HEK293 (cell line): ENCODE measurements around the gene MADD.
A peak's percentile ranks its signal among the peaks of the same experiment; 100 is the strongest.

ENCODE experiments used
- CTCF ChIA-PET: fragments of 350-600 bp; formaldehyde crosslinking; extraction: SDS; loops from one replicate; lab custom pipeline; 2021; ENCODE audit warnings: antibody characterized with exemption; lab: Yijun Ruan, JAX
- POLR2A ChIA-PET: fragments of 300-600 bp; formaldehyde crosslinking; extraction: SDS; loops from one replicate; lab custom pipeline; 2020; ENCODE audit warnings: antibody characterized with exemption, inconsistent platforms; lab: Yijun Ruan, JAX
- H3K27ac ChIP-seq: fragments of 200-500 bp; sonication (Bioruptor generic); 2 replicates; pipeline ENCODE4 v1.5.1; 2014; ENCODE audit warnings: low read depth, low read length, control low read depth, inconsistent platforms; ENCODE audit errors: extremely low read depth
- H3K36me3 ChIP-seq, 2 experiments: fragments of 200-500 bp in 1 of 2; sonication (Bioruptor generic) in 1 of 2; 1 replicate in 1 of 2; 2 replicates in 1 of 2; pipeline ENCODE4 v1.5.1; 2014 to 2017; ENCODE audit warnings: inconsistent platforms in 2 of 2, low read length in 2 of 2; ENCODE audit not compliant: control insufficient read depth in 2 of 2, insufficient read depth in 1 of 2
- H3K4me1 ChIP-seq: fragments of 200-500 bp; sonication (Bioruptor generic); 2 replicates; pipeline ENCODE4 v1.5.1; 2014; ENCODE audit warnings: mild to moderate bottlenecking, low read length, inconsistent platforms; ENCODE audit not compliant: control insufficient read depth, insufficient read depth
- H3K4me3 ChIP-seq: 2 replicates; pipeline ENCODE4 v1.5.1; 2011; ENCODE audit warnings: low read depth, mild to moderate bottlenecking, control low read depth, low read length, moderate library complexity
- H3K9me3 ChIP-seq: fragments of 200-500 bp; sonication (Bioruptor generic); 2 replicates; pipeline ENCODE4 v1.5.1; 2014; ENCODE audit warnings: low read depth, low read length, inconsistent platforms; ENCODE audit not compliant: control insufficient read depth, insufficient read depth
- SCRT2 ChIP-seq: fragments of 450-650 bp; formaldehyde crosslinking; IDR thresholded peaks from 2 replicates; pipeline ENCODE4 v1.5.1; 2016; ENCODE audit warnings: missing biosample characterization, missing genetic modification characterization
- ZBTB8A ChIP-seq: fragments of 450-650 bp; formaldehyde crosslinking; IDR thresholded peaks from 2 replicates; pipeline ENCODE4 v1.5.1; 2016; ENCODE audit warnings: missing biosample characterization, missing genetic modification characterization
- ZFP3 ChIP-seq: fragments of 450-650 bp; formaldehyde crosslinking; IDR thresholded peaks from 2 replicates; pipeline ENCODE4 v1.5.1; 2016; ENCODE audit warnings: low read depth, missing biosample characterization, missing genetic modification characterization
- ZIC2 ChIP-seq: fragments of 450-650 bp; formaldehyde crosslinking; IDR thresholded peaks from 2 replicates; pipeline ENCODE4 v1.5.1; 2016; ENCODE audit warnings: missing biosample characterization, missing genetic modification characterization
- ZNF184 ChIP-seq: fragments of 450-650 bp; IDR thresholded peaks from 2 replicates; pipeline ENCODE4 v1.5.1; 2018; ENCODE audit warnings: missing biosample characterization, mild to moderate bottlenecking, missing genetic modification characterization
- ZNF266 ChIP-seq: fragments of 450-650 bp; formaldehyde crosslinking; IDR thresholded peaks from 2 replicates; pipeline ENCODE4 v1.5.1; 2016; ENCODE audit warnings: missing biosample characterization, missing genetic modification characterization, low read depth
- ZNF548 ChIP-seq: fragments of 450-650 bp; formaldehyde crosslinking; IDR thresholded peaks from 2 replicates; pipeline ENCODE4 v1.5.1; 2016; ENCODE audit warnings: missing biosample characterization, missing genetic modification characterization
- ZNF558 ChIP-seq: fragments of 450-650 bp; formaldehyde crosslinking; IDR thresholded peaks from 2 replicates; pipeline ENCODE4 v1.5.1; 2016; ENCODE audit warnings: missing biosample characterization, missing genetic modification characterization
- ZNF571 ChIP-seq: fragments of 450-650 bp; formaldehyde crosslinking; IDR thresholded peaks from 2 replicates; pipeline ENCODE4 v1.5.0; 2017; ENCODE audit warnings: missing biosample characterization, missing genetic modification characterization
- ZNF623 ChIP-seq: fragments of 450-650 bp; formaldehyde crosslinking; IDR thresholded peaks from 2 replicates; pipeline ENCODE4 v1.5.1; 2016; ENCODE audit warnings: missing biosample characterization, missing genetic modification characterization
- ZNF660 ChIP-seq: fragments of 450-650 bp; IDR thresholded peaks from 2 replicates; pipeline ENCODE4 v1.5.1; 2018; ENCODE audit warnings: missing biosample characterization, mild to moderate bottlenecking, missing genetic modification characterization
- ZSCAN16 ChIP-seq: fragments of 450-650 bp; formaldehyde crosslinking; IDR thresholded peaks from 2 replicates; pipeline ENCODE4 v1.5.1; 2016; ENCODE audit warnings: missing biosample characterization, missing genetic modification characterization
- TF ChIP-seq, protein P1 (sequence below): fragments of 450-650 bp; formaldehyde crosslinking; IDR thresholded peaks from 2 replicates; pipeline ENCODE4 v1.5.1; 2016; ENCODE audit warnings: missing biosample characterization, missing genetic modification characterization
- TF ChIP-seq, protein P2 (sequence below): fragments of 450-650 bp; IDR thresholded peaks from 2 replicates; pipeline ENCODE4 v1.5.1; 2018; ENCODE audit warnings: missing biosample characterization, missing genetic modification characterization
- TF ChIP-seq, protein P3 (sequence below): fragments of 450-650 bp; formaldehyde crosslinking; optimal IDR thresholded peaks from 2 replicates; pipeline ENCODE3; 2016; ENCODE audit warnings: missing biosample characterization, mild to moderate bottlenecking, missing genetic modification characterization

Gene MADD

DNA sequence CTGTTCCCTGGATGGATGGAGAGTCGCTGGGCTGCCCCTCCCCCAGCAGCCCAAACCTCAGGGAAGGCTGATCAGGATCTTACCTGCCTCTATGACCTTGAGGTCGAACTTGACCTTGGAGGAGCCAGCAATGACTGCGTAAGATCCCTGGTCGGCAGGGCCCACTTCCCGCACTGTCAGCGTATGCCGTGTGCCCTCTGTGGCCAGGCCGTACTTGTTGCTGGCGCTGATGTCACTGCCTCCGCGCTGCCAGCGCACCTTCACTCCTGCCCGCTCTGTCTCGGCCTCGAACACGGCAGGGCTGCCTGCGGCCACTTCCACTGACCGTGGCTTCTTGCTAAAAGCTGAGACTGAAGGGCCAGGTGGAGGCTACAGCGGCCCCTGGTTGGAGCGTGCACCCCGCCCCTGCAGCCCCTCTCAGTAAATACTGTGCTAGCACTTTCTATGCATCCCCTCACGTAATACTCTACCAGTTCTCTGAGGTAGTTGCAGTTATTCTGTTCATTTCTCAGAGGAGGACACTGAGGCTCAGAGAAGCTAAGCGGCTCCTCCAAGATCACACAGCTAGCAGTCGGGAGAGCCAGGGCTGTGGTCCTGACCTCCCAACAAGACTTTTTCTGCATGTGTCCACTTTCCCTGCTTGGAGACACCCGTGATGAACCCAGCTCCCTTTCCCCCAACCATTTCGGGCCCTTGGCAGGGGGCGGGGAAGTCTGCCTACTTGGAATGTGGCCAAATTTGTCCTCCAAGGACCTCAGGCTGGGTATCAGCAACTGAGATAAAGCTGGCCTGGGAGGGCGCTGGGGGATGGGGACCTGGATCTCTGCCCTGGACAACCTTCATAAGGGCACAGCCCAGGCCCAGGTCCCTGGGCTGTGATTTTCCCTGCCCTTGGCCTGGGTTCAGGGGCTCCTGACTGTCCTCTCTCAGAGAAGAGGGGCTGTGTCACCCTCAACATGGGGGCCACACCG, 81.5 kb downstream of the MADD start:
- H3K4me1 ChIP-seq = no peaks in the 10 kb centered on the region
- ChIA-PET POLR2A (interaction anchor here (0.8 kb wide), 1 partner anchor 103 kb away, joined by 5 read pairs; the partner anchor contains the start of gene ACP2), CTCF (interaction anchor here (0.7 to 1.0 kb wide), 3 partner anchors 89 to 93 kb away, joined by 3 to 6 read pairs (median 3); no protein-coding TSS in a partner anchor)
- no peaks in the 10 kb centered on the region for H3K9me3 ChIP-seq
- H3K4me3 ChIP-seq = no peak overlapping the region
- no peak overlapping the region for H3K27ac ChIP-seq
- TF ChIP-seq SCRT2 (tag by site-specific recombination) = peak; percentile 52
- no peak for TF ChIP-seq ZNF548
- H3K36me3 ChIP-seq = no peaks in the 10 kb centered on the region

DNA sequence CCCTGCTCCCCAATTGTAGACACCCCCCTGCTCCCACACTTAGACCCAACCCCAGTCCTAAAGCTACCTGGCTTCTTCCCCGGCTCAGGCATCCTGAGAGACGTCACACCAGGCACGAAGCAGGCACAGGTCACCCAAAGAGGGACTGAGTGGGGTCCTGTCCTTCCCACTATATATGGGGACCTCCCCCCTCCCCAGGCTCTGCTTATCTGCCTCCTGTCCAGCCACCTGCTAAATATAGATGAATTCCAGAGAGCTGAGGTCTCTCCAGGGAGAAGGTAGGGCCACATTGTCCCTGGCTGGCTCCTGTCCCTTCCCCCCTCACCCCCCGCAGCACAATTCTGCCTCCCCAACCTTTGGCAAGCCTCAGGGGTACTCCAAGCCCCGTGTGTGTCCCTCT, 82.6 kb downstream of the MADD start, which contains the start of gene MYBPC3:
Gene MYBPC3 (minus strand): TSS at position 147 of the 400 bp plus-strand sequence. CDS start 55 bp downstream, at position 92.
- no peak for TF ChIP-seq ZSCAN16 (tag by site-specific recombination)
- Histone ChIP-seq H3K36me3 (no peaks in the 10 kb centered on the region), H3K9me3 (no peaks in the 10 kb centered on the region), H3K4me1 (no peaks in the 10 kb centered on the region), H3K27ac (no peak within 1 kb of the TSS), H3K4me3 (no peak within 1 kb of the TSS)
- POLR2A ChIA-PET = no interaction called here
- CTCF ChIA-PET = no interaction called here

DNA sequence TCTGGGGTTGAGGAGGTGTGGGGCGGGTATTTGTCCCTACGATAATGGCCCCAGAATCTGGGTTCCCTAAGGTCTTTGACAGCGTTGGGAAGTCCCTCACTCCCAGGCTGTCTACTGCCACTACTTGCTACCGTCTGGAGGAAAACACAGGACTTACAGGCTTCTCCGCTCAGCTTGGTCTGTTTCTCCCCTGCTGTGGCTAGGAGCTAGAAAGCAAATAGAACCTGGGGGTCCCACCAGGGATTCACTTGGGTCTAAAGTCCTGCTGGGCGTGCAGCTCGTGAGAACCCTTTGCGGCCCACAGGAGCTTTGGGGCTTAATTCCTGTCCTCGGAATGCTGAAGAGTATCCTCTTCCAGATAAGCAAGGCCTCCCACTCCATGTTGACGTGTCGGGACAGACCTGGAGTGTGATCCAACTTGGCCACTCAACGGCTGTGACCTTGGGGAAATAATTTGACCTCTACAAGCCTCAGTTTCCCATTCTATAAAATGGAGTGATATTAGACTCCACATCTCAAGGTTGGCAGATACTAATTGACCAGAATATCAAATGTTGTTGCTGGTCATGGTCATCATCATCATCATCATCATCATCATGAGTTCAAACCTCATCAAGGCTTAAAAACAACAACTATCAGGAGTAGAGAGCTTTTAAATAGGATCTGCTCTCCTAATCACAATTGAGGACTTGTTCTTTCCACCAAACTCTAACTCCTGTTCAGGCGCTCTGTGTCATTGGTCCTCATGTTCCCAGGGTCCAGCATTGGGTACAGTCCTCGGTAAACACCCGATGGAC, 84.2 kb downstream of the MADD start:
- ChIA-PET CTCF (interaction anchor here (0.6 to 2.1 kb wide), 16 partner anchors 10 to 201 kb away, joined by 3 to 32 read pairs (median 4); partner anchors contain the start of genes ARFGAP2 and NR1H3), POLR2A (interaction anchor here (0.6 kb wide), 1 partner anchor 162 kb away, joined by 4 read pairs; no protein-coding TSS in a partner anchor)
- H3K4me1 ChIP-seq = no peaks in the 10 kb centered on the region
- no peaks in the 10 kb centered on the region for H3K36me3 ChIP-seq
- H3K9me3 ChIP-seq = no peaks in the 10 kb centered on the region
- H3K27ac ChIP-seq = no peak overlapping the region
- no peak overlapping the region for H3K4me3 ChIP-seq
- TF ChIP-seq, protein P1, sequence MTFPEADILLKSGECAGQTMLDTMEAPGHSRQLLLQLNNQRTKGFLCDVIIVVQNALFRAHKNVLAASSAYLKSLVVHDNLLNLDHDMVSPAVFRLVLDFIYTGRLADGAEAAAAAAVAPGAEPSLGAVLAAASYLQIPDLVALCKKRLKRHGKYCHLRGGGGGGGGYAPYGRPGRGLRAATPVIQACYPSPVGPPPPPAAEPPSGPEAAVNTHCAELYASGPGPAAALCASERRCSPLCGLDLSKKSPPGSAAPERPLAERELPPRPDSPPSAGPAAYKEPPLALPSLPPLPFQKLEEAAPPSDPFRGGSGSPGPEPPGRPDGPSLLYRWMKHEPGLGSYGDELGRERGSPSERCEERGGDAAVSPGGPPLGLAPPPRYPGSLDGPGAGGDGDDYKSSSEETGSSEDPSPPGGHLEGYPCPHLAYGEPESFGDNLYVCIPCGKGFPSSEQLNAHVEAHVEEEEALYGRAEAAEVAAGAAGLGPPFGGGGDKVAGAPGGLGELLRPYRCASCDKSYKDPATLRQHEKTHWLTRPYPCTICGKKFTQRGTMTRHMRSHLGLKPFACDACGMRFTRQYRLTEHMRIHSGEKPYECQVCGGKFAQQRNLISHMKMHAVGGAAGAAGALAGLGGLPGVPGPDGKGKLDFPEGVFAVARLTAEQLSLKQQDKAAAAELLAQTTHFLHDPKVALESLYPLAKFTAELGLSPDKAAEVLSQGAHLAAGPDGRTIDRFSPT (tag by site-specific recombination) = no peak
- no peak for TF ChIP-seq ZNF266 (tag by site-specific recombination)
- TF ChIP-seq ZNF558 (tag by site-specific recombination) = no peak
- TF ChIP-seq, protein P2, sequence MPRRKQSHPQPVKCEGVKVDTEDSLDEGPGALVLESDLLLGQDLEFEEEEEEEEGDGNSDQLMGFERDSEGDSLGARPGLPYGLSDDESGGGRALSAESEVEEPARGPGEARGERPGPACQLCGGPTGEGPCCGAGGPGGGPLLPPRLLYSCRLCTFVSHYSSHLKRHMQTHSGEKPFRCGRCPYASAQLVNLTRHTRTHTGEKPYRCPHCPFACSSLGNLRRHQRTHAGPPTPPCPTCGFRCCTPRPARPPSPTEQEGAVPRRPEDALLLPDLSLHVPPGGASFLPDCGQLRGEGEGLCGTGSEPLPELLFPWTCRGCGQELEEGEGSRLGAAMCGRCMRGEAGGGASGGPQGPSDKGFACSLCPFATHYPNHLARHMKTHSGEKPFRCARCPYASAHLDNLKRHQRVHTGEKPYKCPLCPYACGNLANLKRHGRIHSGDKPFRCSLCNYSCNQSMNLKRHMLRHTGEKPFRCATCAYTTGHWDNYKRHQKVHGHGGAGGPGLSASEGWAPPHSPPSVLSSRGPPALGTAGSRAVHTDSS (tag by site-specific recombination) = peak; percentile 90
- TF ChIP-seq ZNF184 (tag by site-specific recombination) = no peak
- TF ChIP-seq ZNF623 = no peak
- peak; percentile 70 for TF ChIP-seq ZIC2
- no peak for TF ChIP-seq ZNF660 (tag by site-specific recombination)
- TF ChIP-seq, protein P3, sequence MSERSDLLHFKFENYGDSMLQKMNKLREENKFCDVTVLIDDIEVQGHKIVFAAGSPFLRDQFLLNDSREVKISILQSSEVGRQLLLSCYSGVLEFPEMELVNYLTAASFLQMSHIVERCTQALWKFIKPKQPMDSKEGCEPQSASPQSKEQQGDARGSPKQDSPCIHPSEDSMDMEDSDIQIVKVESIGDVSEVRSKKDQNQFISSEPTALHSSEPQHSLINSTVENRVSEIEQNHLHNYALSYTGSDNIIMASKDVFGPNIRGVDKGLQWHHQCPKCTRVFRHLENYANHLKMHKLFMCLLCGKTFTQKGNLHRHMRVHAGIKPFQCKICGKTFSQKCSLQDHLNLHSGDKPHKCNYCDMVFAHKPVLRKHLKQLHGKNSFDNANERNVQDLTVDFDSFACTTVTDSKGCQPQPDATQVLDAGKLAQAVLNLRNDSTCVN (tag by site-specific recombination) = no peak
- no peak for TF ChIP-seq ZFP3 (tag by site-specific recombination)
- TF ChIP-seq ZBTB8A = 0 out of 2 replicates have a peak, but pooled peaks have one; percentile 12
- TF ChIP-seq ZNF571 (tag by site-specific recombination) = no peak
- TF ChIP-seq, all 188 proteins: peak for 3
